SU-DHL-6 (cell line): ENCODE data around the gene PDE1A.

ENCODE experiments used
- EZH2phosphoT487 ChIP-seq: fragments of 200-600 bp; sonication (generic), shearing (Covaris generic); conservative IDR thresholded peaks from 2 replicates; pipeline ENCODE4 v1.6.1; 2018; ENCODE audit warnings: mild to moderate bottlenecking, antibody characterized with exemption, low read length, moderate library complexity, mixed read lengths
- TF ChIP-seq, protein P1 (sequence below): fragments of 200-600 bp; sonication (generic); IDR thresholded peaks from one replicate; pipeline ENCODE4 v1.5.1; 2017; ENCODE audit warnings: antibody characterized with exemption, mild to moderate bottlenecking, low read length, moderate library complexity; ENCODE audit not compliant: insufficient read depth, poor library complexity, severe bottlenecking

DNA sequence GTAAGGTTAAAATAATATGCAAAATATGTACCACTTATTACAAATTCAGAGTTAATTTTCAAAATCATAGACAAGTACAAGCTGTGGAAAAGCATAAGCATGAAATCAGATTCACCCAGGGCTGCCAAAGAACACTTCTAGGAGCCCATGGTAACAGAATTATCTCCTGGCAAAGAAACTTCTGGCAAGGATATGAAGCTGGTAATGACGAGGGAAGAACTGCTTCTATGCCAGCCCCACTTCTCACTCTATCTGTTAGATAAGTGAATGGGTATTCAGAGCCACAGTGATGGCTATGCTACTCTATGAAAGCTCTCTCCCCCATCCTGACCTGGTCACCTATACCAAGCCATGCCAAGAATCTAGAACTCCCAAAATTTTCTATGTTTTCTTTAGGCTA, 36.9 kb upstream of the PDE1A start:
- TF ChIP-seq, protein P1, sequence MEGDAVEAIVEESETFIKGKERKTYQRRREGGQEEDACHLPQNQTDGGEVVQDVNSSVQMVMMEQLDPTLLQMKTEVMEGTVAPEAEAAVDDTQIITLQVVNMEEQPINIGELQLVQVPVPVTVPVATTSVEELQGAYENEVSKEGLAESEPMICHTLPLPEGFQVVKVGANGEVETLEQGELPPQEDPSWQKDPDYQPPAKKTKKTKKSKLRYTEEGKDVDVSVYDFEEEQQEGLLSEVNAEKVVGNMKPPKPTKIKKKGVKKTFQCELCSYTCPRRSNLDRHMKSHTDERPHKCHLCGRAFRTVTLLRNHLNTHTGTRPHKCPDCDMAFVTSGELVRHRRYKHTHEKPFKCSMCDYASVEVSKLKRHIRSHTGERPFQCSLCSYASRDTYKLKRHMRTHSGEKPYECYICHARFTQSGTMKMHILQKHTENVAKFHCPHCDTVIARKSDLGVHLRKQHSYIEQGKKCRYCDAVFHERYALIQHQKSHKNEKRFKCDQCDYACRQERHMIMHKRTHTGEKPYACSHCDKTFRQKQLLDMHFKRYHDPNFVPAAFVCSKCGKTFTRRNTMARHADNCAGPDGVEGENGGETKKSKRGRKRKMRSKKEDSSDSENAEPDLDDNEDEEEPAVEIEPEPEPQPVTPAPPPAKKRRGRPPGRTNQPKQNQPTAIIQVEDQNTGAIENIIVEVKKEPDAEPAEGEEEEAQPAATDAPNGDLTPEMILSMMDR, result no peak
- no peak for TF ChIP-seq EZH2phosphoT487
